HepG2 (cell line): ENCODE data around the gene TLK2. TPM values are rescaled to one million over a fixed set of nuclear protein-coding genes. Genes with fewer than 3 reads are reported as not detected.

Source experiments
- ATF3 ChIP-seq: sonication (generic); formaldehyde crosslinking; IDR thresholded peaks from 2 replicates; pipeline ENCODE4 v1.4.0; 2020; ENCODE audit warnings: missing genetic modification reagents
- CC2D1A ChIP-seq: sonication (generic); formaldehyde crosslinking; IDR thresholded peaks from 2 replicates; pipeline ENCODE4 v1.8.1; 2023; ENCODE audit warnings: mild to moderate bottlenecking, missing genetic modification reagents
- HDAC2 ChIP-seq: sonication (generic); formaldehyde crosslinking; IDR thresholded peaks from 2 replicates; pipeline ENCODE4 v1.4.0; 2020; ENCODE audit warnings: missing genetic modification reagents
- JARID2 ChIP-seq: sonication (generic); formaldehyde crosslinking; IDR thresholded peaks from 2 replicates; pipeline ENCODE4 v1.8.1; 2023; ENCODE audit warnings: missing genetic modification reagents, inconsistent platforms; ENCODE audit not compliant: insufficient replicate concordance
- JUN ChIP-seq: sonication (generic); formaldehyde crosslinking; IDR thresholded peaks from 2 replicates; pipeline ENCODE4 v1.4.0; 2020; ENCODE audit warnings: mild to moderate bottlenecking, missing genetic modification reagents
- JUNB ChIP-seq: sonication (generic); formaldehyde crosslinking; IDR thresholded peaks from 2 replicates; pipeline ENCODE4 v1.8.0; 2022; ENCODE audit warnings: missing genetic modification reagents, mild to moderate bottlenecking, borderline replicate concordance
- KMT2A ChIP-seq: sonication (generic); formaldehyde crosslinking; IDR thresholded peaks from 2 replicates; pipeline ENCODE4 v1.4.0; 2020; ENCODE audit warnings: missing genetic modification reagents
- RBM39 ChIP-seq: fragments of 200-400 bp; formaldehyde crosslinking; IDR thresholded peaks from one replicate; pipeline ENCODE4 v1.6.1; 2018; ENCODE audit warnings: antibody characterized with exemption, mild to moderate bottlenecking, low read depth, low read length; ENCODE audit not compliant: poor library complexity, severe bottlenecking
- SMAD1 ChIP-seq: sonication (generic); formaldehyde crosslinking; IDR thresholded peaks from 2 replicates; pipeline ENCODE4 v1.4.0; 2020; ENCODE audit warnings: missing genetic modification reagents, low read depth, mild to moderate bottlenecking, borderline replicate concordance
- ZNF30 ChIP-seq: sonication (generic); formaldehyde crosslinking; IDR thresholded peaks from 2 replicates; pipeline ENCODE4 v1.5.0; 2020; ENCODE audit warnings: mild to moderate bottlenecking, missing genetic modification reagents
- ZNF543 ChIP-seq: sonication (generic); formaldehyde crosslinking; IDR thresholded peaks from 2 replicates; pipeline ENCODE4 v1.4.0; 2020; ENCODE audit warnings: mild to moderate bottlenecking, missing genetic modification reagents
- ZNF619 ChIP-seq: sonication (generic); formaldehyde crosslinking; IDR thresholded peaks from 2 replicates; pipeline ENCODE4 v1.4.0; 2020; ENCODE audit warnings: mild to moderate bottlenecking, missing genetic modification reagents
- polyA plus RNA-seq, 8 experiments: library from polyadenylated mRNA; depleted of rRNA in 3 of 8; stranded (reverse) in 7 of 8; unstranded in 1 of 8; fragments of >200 nt; fragmentation: Illumina TruSeq in 4 of 8; extraction: Trizol in 4 of 8; gene quantifications; 2 replicates each; pipeline versions ENCODE4 v1.2.1 to v1.2.3, GENCODE V29; 2011 to 2016; ENCODE audit warnings: low read depth in 4 of 8, missing spikeins in 1 of 8, mixed read lengths in 1 of 8; ENCODE audit not compliant: insufficient read depth in 1 of 8
- total RNA-seq, 5 experiments: library from RNA; depleted of rRNA; stranded (reverse); fragments of >200 nt; fragmentation: Illumina TruSeq; extraction: Trizol; gene quantifications; 2 replicates each; pipeline ENCODE4 v1.2.3, GENCODE V29; 2016; ENCODE audit warnings: low read depth in 1 of 5
- TF ChIP-seq, protein P1 (sequence below), 2 experiments: IDR thresholded peaks; 2 replicates each; pipeline ENCODE4 v1.6.1; 2011 to 2012; ENCODE audit warnings: low read length in 2 of 2, borderline replicate concordance in 1 of 2, low read depth in 1 of 2, mild to moderate bottlenecking in 1 of 2, moderate library complexity in 1 of 2
- TF ChIP-seq, protein P2 (sequence below): sonication (generic); formaldehyde crosslinking; IDR thresholded peaks from 2 replicates; pipeline ENCODE4 v1.9.0; 2021; ENCODE audit warnings: mild to moderate bottlenecking, missing genetic modification reagents
- TF ChIP-seq, protein P3 (sequence below): sonication (generic); formaldehyde crosslinking; IDR thresholded peaks from 2 replicates; pipeline ENCODE4 v1.5.0; 2020; ENCODE audit warnings: mild to moderate bottlenecking, low read depth, missing genetic modification reagents, borderline replicate concordance

Gene TLK2
- total and polyA plus RNA-seq, 2 of the 13 experiments (the other 11 are each of a cell fraction or from before 2014, with no cell fraction given): 58.7 to 60.8 TPM

DNA sequence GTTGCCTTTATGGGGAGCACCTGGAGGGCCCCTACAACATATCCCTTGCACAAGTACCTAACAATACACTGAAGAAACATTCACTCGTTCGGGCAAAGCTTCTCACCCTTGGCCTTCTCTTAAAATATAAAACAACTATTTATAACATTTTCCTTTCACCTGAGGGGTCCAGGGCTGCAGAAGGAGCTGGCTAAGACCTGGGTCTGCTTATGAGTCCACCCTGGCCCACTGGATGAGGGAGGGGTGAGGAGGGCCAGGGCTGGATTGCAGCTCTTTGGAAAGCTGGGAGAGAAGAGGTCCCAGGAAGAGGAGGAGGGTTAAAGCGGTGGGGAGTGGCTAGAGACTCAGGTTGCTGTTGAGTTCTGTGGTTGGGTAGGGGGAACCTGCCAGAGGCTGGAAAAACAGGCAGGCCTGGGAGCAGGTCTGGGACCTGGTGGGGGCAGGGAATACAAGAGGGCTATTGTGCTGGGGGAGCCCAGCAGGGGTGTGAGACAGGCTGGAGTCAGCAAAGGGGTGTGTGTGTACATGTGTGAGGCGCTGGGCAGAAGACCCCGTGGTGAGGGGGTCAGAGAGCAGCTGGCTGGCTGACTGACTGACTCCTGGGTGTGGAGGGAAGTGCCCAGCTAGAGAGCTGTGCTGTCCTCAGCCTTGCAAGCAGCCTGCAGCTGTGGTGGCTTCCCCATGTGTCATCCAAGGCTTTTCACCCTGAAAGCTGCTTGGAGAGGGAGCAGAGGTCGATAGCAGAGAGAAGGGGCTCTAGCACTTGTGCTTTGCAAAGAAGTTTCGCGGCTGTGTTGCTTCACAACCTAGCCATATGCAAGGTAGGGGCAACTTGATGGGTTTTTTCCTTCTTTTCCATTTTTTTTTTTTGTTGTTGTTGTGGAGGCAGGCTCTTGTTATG, 138.6 kb downstream of the TLK2 start (continued):
- TF ChIP-seq, protein P1, sequence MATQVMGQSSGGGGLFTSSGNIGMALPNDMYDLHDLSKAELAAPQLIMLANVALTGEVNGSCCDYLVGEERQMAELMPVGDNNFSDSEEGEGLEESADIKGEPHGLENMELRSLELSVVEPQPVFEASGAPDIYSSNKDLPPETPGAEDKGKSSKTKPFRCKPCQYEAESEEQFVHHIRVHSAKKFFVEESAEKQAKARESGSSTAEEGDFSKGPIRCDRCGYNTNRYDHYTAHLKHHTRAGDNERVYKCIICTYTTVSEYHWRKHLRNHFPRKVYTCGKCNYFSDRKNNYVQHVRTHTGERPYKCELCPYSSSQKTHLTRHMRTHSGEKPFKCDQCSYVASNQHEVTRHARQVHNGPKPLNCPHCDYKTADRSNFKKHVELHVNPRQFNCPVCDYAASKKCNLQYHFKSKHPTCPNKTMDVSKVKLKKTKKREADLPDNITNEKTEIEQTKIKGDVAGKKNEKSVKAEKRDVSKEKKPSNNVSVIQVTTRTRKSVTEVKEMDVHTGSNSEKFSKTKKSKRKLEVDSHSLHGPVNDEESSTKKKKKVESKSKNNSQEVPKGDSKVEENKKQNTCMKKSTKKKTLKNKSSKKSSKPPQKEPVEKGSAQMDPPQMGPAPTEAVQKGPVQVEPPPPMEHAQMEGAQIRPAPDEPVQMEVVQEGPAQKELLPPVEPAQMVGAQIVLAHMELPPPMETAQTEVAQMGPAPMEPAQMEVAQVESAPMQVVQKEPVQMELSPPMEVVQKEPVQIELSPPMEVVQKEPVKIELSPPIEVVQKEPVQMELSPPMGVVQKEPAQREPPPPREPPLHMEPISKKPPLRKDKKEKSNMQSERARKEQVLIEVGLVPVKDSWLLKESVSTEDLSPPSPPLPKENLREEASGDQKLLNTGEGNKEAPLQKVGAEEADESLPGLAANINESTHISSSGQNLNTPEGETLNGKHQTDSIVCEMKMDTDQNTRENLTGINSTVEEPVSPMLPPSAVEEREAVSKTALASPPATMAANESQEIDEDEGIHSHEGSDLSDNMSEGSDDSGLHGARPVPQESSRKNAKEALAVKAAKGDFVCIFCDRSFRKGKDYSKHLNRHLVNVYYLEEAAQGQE (IDR thresholded peaks at IDR 0.05; ENCODE audit: borderline replicate concordance in 1 of 2, low read depth in 1 of 2, low read length in 2 of 2): no peak
- TF ChIP-seq, protein P2, sequence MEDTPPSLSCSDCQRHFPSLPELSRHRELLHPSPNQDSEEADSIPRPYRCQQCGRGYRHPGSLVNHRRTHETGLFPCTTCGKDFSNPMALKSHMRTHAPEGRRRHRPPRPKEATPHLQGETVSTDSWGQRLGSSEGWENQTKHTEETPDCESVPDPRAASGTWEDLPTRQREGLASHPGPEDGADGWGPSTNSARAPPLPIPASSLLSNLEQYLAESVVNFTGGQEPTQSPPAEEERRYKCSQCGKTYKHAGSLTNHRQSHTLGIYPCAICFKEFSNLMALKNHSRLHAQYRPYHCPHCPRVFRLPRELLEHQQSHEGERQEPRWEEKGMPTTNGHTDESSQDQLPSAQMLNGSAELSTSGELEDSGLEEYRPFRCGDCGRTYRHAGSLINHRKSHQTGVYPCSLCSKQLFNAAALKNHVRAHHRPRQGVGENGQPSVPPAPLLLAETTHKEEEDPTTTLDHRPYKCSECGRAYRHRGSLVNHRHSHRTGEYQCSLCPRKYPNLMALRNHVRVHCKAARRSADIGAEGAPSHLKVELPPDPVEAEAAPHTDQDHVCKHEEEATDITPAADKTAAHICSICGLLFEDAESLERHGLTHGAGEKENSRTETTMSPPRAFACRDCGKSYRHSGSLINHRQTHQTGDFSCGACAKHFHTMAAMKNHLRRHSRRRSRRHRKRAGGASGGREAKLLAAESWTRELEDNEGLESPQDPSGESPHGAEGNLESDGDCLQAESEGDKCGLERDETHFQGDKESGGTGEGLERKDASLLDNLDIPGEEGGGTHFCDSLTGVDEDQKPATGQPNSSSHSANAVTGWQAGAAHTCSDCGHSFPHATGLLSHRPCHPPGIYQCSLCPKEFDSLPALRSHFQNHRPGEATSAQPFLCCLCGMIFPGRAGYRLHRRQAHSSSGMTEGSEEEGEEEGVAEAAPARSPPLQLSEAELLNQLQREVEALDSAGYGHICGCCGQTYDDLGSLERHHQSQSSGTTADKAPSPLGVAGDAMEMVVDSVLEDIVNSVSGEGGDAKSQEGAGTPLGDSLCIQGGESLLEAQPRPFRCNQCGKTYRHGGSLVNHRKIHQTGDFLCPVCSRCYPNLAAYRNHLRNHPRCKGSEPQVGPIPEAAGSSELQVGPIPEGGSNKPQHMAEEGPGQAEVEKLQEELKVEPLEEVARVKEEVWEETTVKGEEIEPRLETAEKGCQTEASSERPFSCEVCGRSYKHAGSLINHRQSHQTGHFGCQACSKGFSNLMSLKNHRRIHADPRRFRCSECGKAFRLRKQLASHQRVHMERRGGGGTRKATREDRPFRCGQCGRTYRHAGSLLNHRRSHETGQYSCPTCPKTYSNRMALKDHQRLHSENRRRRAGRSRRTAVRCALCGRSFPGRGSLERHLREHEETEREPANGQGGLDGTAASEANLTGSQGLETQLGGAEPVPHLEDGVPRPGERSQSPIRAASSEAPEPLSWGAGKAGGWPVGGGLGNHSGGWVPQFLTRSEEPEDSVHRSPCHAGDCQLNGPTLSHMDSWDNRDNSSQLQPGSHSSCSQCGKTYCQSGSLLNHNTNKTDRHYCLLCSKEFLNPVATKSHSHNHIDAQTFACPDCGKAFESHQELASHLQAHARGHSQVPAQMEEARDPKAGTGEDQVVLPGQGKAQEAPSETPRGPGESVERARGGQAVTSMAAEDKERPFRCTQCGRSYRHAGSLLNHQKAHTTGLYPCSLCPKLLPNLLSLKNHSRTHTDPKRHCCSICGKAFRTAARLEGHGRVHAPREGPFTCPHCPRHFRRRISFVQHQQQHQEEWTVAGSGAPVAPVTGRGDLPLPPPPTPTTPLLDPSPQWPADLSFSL (CRISPR knock-in tag): peak; percentile 44; the same call in 1 of the 2 replicates
- TF ChIP-seq, protein P3, sequence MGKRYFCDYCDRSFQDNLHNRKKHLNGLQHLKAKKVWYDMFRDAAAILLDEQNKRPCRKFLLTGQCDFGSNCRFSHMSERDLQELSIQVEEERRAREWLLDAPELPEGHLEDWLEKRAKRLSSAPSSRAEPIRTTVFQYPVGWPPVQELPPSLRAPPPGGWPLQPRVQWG (CRISPR knock-in tag): no peak
- TF ChIP-seq ATF3 (CRISPR knock-in tag): no peak
- TF ChIP-seq JARID2 (CRISPR knock-in tag): no peak
- TF ChIP-seq ZNF543 (CRISPR knock-in tag): peak; percentile 65; the same call in 1 of the 2 replicates
- peak; percentile 29; the same call in 1 of the 2 replicates for TF ChIP-seq HDAC2 (CRISPR knock-in tag)
- TF ChIP-seq CC2D1A (CRISPR knock-in tag): no peak
- TF ChIP-seq JUN (CRISPR knock-in tag): no peak
- TF ChIP-seq ZNF619 (CRISPR knock-in tag): peak; percentile 93
- TF ChIP-seq ZNF30 (CRISPR knock-in tag): no peak
- TF ChIP-seq RBM39: no peak
- TF ChIP-seq KMT2A (CRISPR knock-in tag): no peak; the same call in 1 of the 2 replicates
- TF ChIP-seq SMAD1: no peak
- no peak for TF ChIP-seq JUNB (CRISPR knock-in tag)
